HG03095 (cell line): ENCODE measurements around the gene MLX.
"Not testable (repeated sequence)": the region's sequence is repeated elsewhere in the genome, so short reads cannot be mapped to it uniquely, and the experiment has no call there.

ENCODE experiments used
- ATAC-seq: cut with Tn5 transposase; IDR thresholded peaks from one replicate; pipeline ENCODE4 v1.9.1; 2021; ENCODE audit warnings: moderate library complexity; ENCODE audit not compliant: unreplicated experiment

Gene MLX

GRCh38 chr17:42554250-42555121 is 12.4 kb upstream of the MLX start:
- ATAC-seq = peak; percentile 64

- no peak for ATAC-seq
Measured at GRCh38 chr17:42555122-42555622, 11.7 kb upstream of the MLX start.

- ATAC-seq = not testable (repeated sequence)
Measured at GRCh38 chr17:42555961-42556617, 10.8 kb upstream of the MLX start.

GRCh38 chr17:42559075-42559474 is 7.8 kb upstream of the MLX start:
- ATAC-seq = no peak

- ATAC-seq = no peak
Measured at GRCh38 chr17:42560246-42560645, 6.7 kb upstream of the MLX start.

GRCh38 chr17:42561897-42562387 is 5.0 kb upstream of the MLX start, which contains the start of gene COASY:
TSS of gene COASY (plus strand) at chr17:42562148. CDS start at chr17:42562623, 475 bp downstream.
- peak; percentile 36 for ATAC-seq

- no peak for ATAC-seq
Measured at GRCh38 chr17:42562388-42563142, 4.3 kb upstream of the MLX start.

- ATAC-seq = no peak
Measured at GRCh38 chr17:42563143-42563509, 3.8 kb upstream of the MLX start.

GRCh38 chr17:42563543-42563942 is 3.4 kb upstream of the MLX start:
- ATAC-seq = no peak

- ATAC-seq = no peak
Measured at GRCh38 chr17:42563950-42564349, 3.0 kb upstream of the MLX start.

- ATAC-seq = no peak
Measured at GRCh38 chr17:42564815-42565522, 1.9 kb upstream of the MLX start.

- ATAC-seq = no peak
Measured at GRCh38 chr17:42565523-42566214, 1.2 kb upstream of the MLX start.

GRCh38 chr17:42566215-42566882 is 551 bp upstream of the MLX start:
- no peak for ATAC-seq

GRCh38 chr17:42568341-42569111 is 1.6 kb downstream of the MLX start:
- no peak for ATAC-seq

- ATAC-seq = no peak
Measured at GRCh38 chr17:42571435-42572225, 4.7 kb downstream of the MLX start.

GRCh38 chr17:42573095-42573494 is 6.2 kb downstream of the MLX start:
- no peak for ATAC-seq

- no peak for ATAC-seq
Measured at GRCh38 chr17:42574463-42574862, 7.6 kb downstream of the MLX start.

GRCh38 chr17:42577140-42577531 is 10.2 kb downstream of the MLX start:
- no peak for ATAC-seq
